ENCODE data around the gene HOMER2. TPM values are rescaled to one million over a fixed set of nuclear protein-coding genes. Genes with fewer than 3 reads are reported as not detected.

Gene HOMER2
- total and polyA plus RNA-seq, 2 donors (not counting 3 experiments of a cell fraction or from before 2014, with no cell fraction given): 0.60 to 0.68 TPM

DNA sequence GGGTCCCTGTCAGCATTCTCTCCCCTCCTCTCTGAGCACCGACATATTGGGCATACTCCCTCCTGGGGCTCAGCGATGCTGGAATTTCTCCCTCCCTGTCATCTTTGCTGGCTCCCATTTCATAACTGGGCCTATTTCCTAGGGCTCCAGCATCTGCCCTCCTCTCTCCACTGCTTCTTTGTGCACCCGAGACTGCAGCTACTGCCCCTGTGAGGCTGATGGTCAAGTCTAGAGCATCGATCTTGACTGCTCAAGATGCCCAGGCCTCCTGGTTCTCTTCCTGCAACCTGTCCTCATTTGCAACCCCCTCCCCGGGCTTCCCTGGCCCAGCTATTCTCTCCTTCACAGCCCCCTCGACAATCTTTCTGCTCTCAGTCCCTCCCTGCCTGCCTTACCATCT, 89.6 kb downstream of the HOMER2 start:
- no peaks in the 10 kb centered on the region for H4K20me1 ChIP-seq (replicated peaks; ENCODE audit: control insufficient read depth, extremely low read depth, insufficient read depth, low read length)
- H2AFZ ChIP-seq (ENCODE audit: low read depth, low read length): no peak overlapping the region
- no peak overlapping the region for H3K4me2 ChIP-seq (ENCODE audit: insufficient read depth, low read length)
- CTCF ChIA-PET: no interaction called here
- TF ChIP-seq POLR2A (IDR thresholded peaks at IDR 0.05; ENCODE audit: low read depth, low read length) (no peak), POLR2AphosphoS5 (IDR thresholded peaks at IDR 0.05; ENCODE audit: insufficient read depth, low read depth, low read length) (no peak), EZH2 (IDR thresholded peaks at IDR 0.05; ENCODE audit: borderline replicate concordance, low read depth, low read length, severe bottlenecking) (no peak), GATA2 (IDR thresholded peaks at IDR 0.05; ENCODE audit: insufficient read depth, insufficient read length, low read depth, low read length) (no peak), MYC (IDR thresholded peaks at IDR 0.05; ENCODE audit: low read depth, low read length) (no peak), FOS (IDR thresholded peaks at IDR 0.05; ENCODE audit: borderline replicate concordance, insufficient read depth, low read length) (no peak), JUN (IDR thresholded peaks at IDR 0.05; ENCODE audit: borderline replicate concordance, insufficient read depth, insufficient read length, low read depth) (no peak)
- TF ChIP-seq, protein P1, sequence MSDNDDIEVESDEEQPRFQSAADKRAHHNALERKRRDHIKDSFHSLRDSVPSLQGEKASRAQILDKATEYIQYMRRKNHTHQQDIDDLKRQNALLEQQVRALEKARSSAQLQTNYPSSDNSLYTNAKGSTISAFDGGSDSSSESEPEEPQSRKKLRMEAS (IDR thresholded peaks at IDR 0.05; ENCODE audit: insufficient read depth, insufficient read length): no peak
- TF ChIP-seq, protein P2, sequence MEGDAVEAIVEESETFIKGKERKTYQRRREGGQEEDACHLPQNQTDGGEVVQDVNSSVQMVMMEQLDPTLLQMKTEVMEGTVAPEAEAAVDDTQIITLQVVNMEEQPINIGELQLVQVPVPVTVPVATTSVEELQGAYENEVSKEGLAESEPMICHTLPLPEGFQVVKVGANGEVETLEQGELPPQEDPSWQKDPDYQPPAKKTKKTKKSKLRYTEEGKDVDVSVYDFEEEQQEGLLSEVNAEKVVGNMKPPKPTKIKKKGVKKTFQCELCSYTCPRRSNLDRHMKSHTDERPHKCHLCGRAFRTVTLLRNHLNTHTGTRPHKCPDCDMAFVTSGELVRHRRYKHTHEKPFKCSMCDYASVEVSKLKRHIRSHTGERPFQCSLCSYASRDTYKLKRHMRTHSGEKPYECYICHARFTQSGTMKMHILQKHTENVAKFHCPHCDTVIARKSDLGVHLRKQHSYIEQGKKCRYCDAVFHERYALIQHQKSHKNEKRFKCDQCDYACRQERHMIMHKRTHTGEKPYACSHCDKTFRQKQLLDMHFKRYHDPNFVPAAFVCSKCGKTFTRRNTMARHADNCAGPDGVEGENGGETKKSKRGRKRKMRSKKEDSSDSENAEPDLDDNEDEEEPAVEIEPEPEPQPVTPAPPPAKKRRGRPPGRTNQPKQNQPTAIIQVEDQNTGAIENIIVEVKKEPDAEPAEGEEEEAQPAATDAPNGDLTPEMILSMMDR (IDR thresholded peaks at IDR 0.05; ENCODE audit: extremely low read depth in 1 of 2, insufficient read depth in 1 of 2, low read depth in 1 of 2, low read length in 2 of 2): no peak
- no peaks in the 10 kb centered on the region for H3K9me3 ChIP-seq (replicated peaks; ENCODE audit: control insufficient read depth, insufficient read depth, low read length)
- no peak overlapping the region for H3K9ac ChIP-seq (replicated peaks; ENCODE audit: extremely low read depth, insufficient read depth, low read length)
- H3K4me3 ChIP-seq (replicated peaks in 1 of 3; ENCODE audit: insufficient read depth in 1 of 3, low read depth in 1 of 3, low read length in 3 of 3): no peak overlapping the region
- H3K9me1 ChIP-seq (replicated peaks; ENCODE audit: control insufficient read depth, extremely low read depth, insufficient read depth, low read length): no peaks in the 10 kb centered on the region
- no peaks in the 10 kb centered on the region for H3K27me3 ChIP-seq (ENCODE audit: control insufficient read depth in 2 of 2, insufficient read depth in 2 of 2, low read length in 2 of 2)
- FAIRE-seq: no peak
- intact Hi-C loops (cut with micrococcal nuclease): no loop called here
- no peak overlapping the region for H3K27ac ChIP-seq (ENCODE audit: insufficient read depth, low read depth, low read length)
- POLR2A ChIA-PET: no interaction called here
- H3K36me3 ChIP-seq (ENCODE audit: control insufficient read depth in 2 of 2, extremely low read depth in 1 of 2, insufficient read depth in 2 of 2, low read length in 2 of 2): no peaks in the 10 kb centered on the region
- BruUV-seq (replicated peaks): no TSS peak
- H3K4me1 ChIP-seq (ENCODE audit: control insufficient read depth, extremely low read depth, insufficient read depth, low read length): no peaks in the 10 kb centered on the region
- dilution Hi-C loops (cut with MboI; ENCODE audit: extremely low pct_ligation_motif_present, low sequenced_read_pairs): no loop called here
- no peaks in the 10 kb centered on the region for H3K79me2 ChIP-seq (ENCODE audit: control insufficient read depth, insufficient read depth, low read length)
- DNase-seq (ENCODE audit: low read depth, low spot score): no peak

Data from endothelial cell of umbilical vein (primary cell).